Measurements from ENCODE around the gene ANKS1A. TPM values are rescaled to one million over a fixed set of nuclear protein-coding genes. Genes with fewer than 3 reads are reported as not detected.
A peak's percentile ranks its signal among the peaks of the same experiment; 100 is the strongest.

ANKS1A gene
- total RNA-seq, 1 experiment from 2014 or later, result 26.5 TPM

DNA sequence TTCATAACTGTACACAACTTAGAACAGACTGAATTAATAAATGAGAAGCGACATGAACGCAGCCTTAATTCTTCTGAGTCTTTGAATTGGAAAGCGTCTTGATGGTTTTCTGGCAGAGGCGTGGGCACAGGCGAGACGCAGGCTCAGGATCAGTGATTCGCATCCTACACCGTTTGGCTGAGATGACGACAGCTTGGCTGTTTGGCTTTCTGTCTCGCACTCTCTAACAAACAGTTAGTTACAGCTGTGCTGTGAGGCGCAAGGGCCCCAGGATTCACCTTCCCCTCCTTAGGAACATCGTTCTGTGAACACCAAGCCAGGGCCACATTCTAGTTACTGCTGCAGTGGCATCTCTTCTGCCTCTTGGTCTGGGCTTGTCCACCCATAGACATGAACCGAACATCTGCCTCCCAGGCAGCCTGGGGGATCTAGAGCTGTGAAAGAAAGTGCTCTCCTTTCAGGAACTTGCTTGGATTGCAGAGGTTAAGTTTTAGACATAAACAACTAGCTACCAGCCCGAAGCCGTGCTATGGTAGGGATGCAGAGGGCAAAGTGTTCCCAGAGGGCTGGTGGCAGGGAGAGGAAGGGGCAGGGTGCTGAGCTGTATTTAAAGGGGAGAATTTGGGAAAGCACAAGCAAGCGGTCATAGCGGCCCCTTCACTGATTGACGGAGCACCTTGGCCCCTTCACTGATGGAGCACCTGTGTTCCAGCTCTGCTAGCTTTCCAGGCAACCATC lies 202.5 kb downstream of the ANKS1A start:
- H2BK120ac ChIP-seq (ENCODE audit: low read depth, low read length, poor library complexity, severe bottlenecking), result no peak overlapping the region
- H3K18ac ChIP-seq (ENCODE audit: insufficient read length, low read depth, low read length), result no peak overlapping the region
- no peak overlapping the region for H2BK12ac ChIP-seq (ENCODE audit: insufficient read length, low read depth, low read length)
- Mint-ChIP-seq H3K36me3 (ENCODE audit: insufficient read depth in 1 of 3, low read depth in 3 of 3) (peaks cover 11 to 28% (median 25%) of the 10 kb centered on the region in 3 experiments; a peak in 6 of 7 replicates), H3K4me1 (peaks cover 36 to 40% of the 10 kb centered on the region in 2 experiments), H3K4me3 (no peak overlapping the region), H3K9me3 (no peaks in the 10 kb centered on the region), H3K27ac (peak overlapping the region; percentile 6 to 74 (median 40); a peak in 5 of 7 replicates), H3K27me3 (ENCODE audit: low read depth) (no peaks in the 10 kb centered on the region)
- H3K23ac ChIP-seq (ENCODE audit: insufficient read length, low read depth, low read length), result no peak overlapping the region
- WGBS (ENCODE audit: extremely low coverage, insufficient read length, low lambda C conversion rate), result no CpG with 5 or more reads among the region's 18 CpGs
- H3K9ac ChIP-seq (ENCODE audit: extremely low read depth, insufficient read length, low read length), result no peak overlapping the region
- no peak overlapping the region for H4K5ac ChIP-seq (ENCODE audit: insufficient read length, low read depth, low read length)
- no peaks in the 10 kb centered on the region for H3K23me2 ChIP-seq (ENCODE audit: insufficient read length, low read depth, low read length, poor library complexity, severe bottlenecking)
- H3K14ac ChIP-seq (ENCODE audit: insufficient read depth, low read length), result no peak overlapping the region
- TF ChIP-seq, protein P1, sequence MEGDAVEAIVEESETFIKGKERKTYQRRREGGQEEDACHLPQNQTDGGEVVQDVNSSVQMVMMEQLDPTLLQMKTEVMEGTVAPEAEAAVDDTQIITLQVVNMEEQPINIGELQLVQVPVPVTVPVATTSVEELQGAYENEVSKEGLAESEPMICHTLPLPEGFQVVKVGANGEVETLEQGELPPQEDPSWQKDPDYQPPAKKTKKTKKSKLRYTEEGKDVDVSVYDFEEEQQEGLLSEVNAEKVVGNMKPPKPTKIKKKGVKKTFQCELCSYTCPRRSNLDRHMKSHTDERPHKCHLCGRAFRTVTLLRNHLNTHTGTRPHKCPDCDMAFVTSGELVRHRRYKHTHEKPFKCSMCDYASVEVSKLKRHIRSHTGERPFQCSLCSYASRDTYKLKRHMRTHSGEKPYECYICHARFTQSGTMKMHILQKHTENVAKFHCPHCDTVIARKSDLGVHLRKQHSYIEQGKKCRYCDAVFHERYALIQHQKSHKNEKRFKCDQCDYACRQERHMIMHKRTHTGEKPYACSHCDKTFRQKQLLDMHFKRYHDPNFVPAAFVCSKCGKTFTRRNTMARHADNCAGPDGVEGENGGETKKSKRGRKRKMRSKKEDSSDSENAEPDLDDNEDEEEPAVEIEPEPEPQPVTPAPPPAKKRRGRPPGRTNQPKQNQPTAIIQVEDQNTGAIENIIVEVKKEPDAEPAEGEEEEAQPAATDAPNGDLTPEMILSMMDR (conservative IDR thresholded peaks at IDR 0.05), result no peak
- H4K20me1 ChIP-seq (ENCODE audit: control insufficient read depth, insufficient read depth, insufficient read length), result no peaks in the 10 kb centered on the region
- no peaks in the 10 kb centered on the region for H3K9me3 ChIP-seq (ENCODE audit: control insufficient read depth, low read depth, low read length)
- no peak overlapping the region for H4K8ac ChIP-seq (replicated peaks; ENCODE audit: insufficient read length, low read depth, low read length)
- H3K27me3 ChIP-seq (ENCODE audit: insufficient read depth, low read length), result no peaks in the 10 kb centered on the region
- H3K56ac ChIP-seq (ENCODE audit: insufficient read length, low read depth, low read length), result no peak overlapping the region
- H4K91ac ChIP-seq (ENCODE audit: insufficient read length, low read depth, low read length), result no peak overlapping the region
- H2BK15ac ChIP-seq (ENCODE audit: low read depth, low read length), result no peak overlapping the region
- DNase-seq, result no peak
- H2AFZ ChIP-seq (ENCODE audit: low read length), result no peak overlapping the region
- H3K79me2 ChIP-seq (ENCODE audit: insufficient read depth, low read length), result no peaks in the 10 kb centered on the region
- no peak overlapping the region for H3K4me2 ChIP-seq (ENCODE audit: insufficient read depth, insufficient read length, low read length)
- no peaks in the 10 kb centered on the region for H3K79me1 ChIP-seq (ENCODE audit: insufficient read depth, low read depth, low read length, poor library complexity, severe bottlenecking)
- H3K4ac ChIP-seq (ENCODE audit: low read depth, low read length), result no peak overlapping the region
- no peak overlapping the region for H2BK5ac ChIP-seq (ENCODE audit: insufficient read length, low read length)
- no peak overlapping the region for H3K27ac ChIP-seq (ENCODE audit: insufficient read length, low read depth, low read length)
- H2AK5ac ChIP-seq (ENCODE audit: insufficient read length, low read length), result no peak overlapping the region
- no peak overlapping the region for H3T11ph ChIP-seq (ENCODE audit: low read length)
- peaks cover 6% of the 10 kb centered on the region; the same call in 1 of the 2 replicates for H3K4me1 ChIP-seq (ENCODE audit: insufficient read depth, low read length)
- H2BK20ac ChIP-seq (ENCODE audit: low read depth, low read length, poor library complexity, severe bottlenecking), result no peak overlapping the region

All from H9 (cell line).